Stimulated activated CD8-positive, alpha-beta memory T cell treated with anti-CD3 and anti-CD28 coated beads, Interleukin-12 subunit alpha, Interleukin-12 subunit beta, amount 100 ng/mL, for 1 hour (primary cell): ENCODE data around the gene DDX53.

ENCODE experiments used
- DNase-seq: peaks from one replicate; pipeline ENCODE4 v3.0.0-alpha.2; 2020; ENCODE audit warnings: low read depth

The DDX53 gene

GRCh38 chrX:23052324-23052723, 52.6 kb downstream of the DDX53 start:
- DNase-seq, result no peak
